DOHH2 (cell line): ENCODE data around the gene AVPR1B.

Experiments used
- H3F3A ChIP-seq: fragments of 200-600 bp; sonication (generic), shearing (Covaris generic); 2 replicates; pipeline ENCODE4 v1.6.0; 2016; ENCODE audit warnings: antibody characterized with exemption, mild to moderate bottlenecking; ENCODE audit not compliant: control insufficient read depth, insufficient read depth
- H3K27ac ChIP-seq: fragments of 200-600 bp; sonication (generic); 2 replicates; pipeline ENCODE4 v1.5.1; 2014; ENCODE audit warnings: low read depth, mild to moderate bottlenecking, low read length, moderate library complexity
- H3K27me3 ChIP-seq: fragments of 200-600 bp; sonication (generic); 2 replicates; pipeline ENCODE4 v1.6.1; 2014; ENCODE audit warnings: mild to moderate bottlenecking, low read length, mixed read lengths; ENCODE audit not compliant: control insufficient read depth
- H3K36me3 ChIP-seq: fragments of 200-600 bp; sonication (generic); 2 replicates; pipeline ENCODE4 v1.6.1; 2014; ENCODE audit warnings: mild to moderate bottlenecking, low read length, moderate library complexity, mixed read lengths; ENCODE audit not compliant: control insufficient read depth
- H3K4me1 ChIP-seq: fragments of 200-600 bp; sonication (generic); 2 replicates; pipeline ENCODE4 v1.6.1; 2014; ENCODE audit warnings: mild to moderate bottlenecking, low read length, mixed read lengths; ENCODE audit not compliant: control insufficient read depth
- H3K4me2 ChIP-seq: fragments of 200-600 bp; sonication (generic); 2 replicates; pipeline ENCODE4 v1.6.0; 2014; ENCODE audit warnings: mild to moderate bottlenecking, low read length, moderate library complexity
- H3K4me3 ChIP-seq: fragments of 200-600 bp; sonication (generic); 2 replicates; pipeline ENCODE4 v1.5.1; 2014; ENCODE audit warnings: mild to moderate bottlenecking, low read length, mixed read lengths
- H3K79me2 ChIP-seq: fragments of 200-600 bp; sonication (generic); 2 replicates; pipeline ENCODE4 v1.6.1; 2014; ENCODE audit warnings: mild to moderate bottlenecking, low read length, mixed read lengths; ENCODE audit not compliant: control insufficient read depth
- H3K9me2 ChIP-seq: fragments of 200-600 bp; sonication (generic); replicated peaks from 2 replicates; pipeline ENCODE4 v1.6.1; 2014; ENCODE audit warnings: mild to moderate bottlenecking, low read length, mixed read lengths; ENCODE audit not compliant: control insufficient read depth
- H3K9me3 ChIP-seq: fragments of 200-600 bp; sonication (generic); 2 replicates; pipeline ENCODE4 v1.6.1; 2014; ENCODE audit warnings: antibody characterized with exemption, low read length, mixed read lengths; ENCODE audit not compliant: control insufficient read depth, insufficient read depth
- H4K20me1 ChIP-seq: fragments of 200-600 bp; sonication (generic); 2 replicates; pipeline ENCODE4 v1.6.0; 2014; ENCODE audit warnings: low read depth, mild to moderate bottlenecking, antibody characterized with exemption, low read length, moderate library complexity; ENCODE audit not compliant: control insufficient read depth, insufficient read depth
- CTCF ChIP-seq: fragments of 200-600 bp; sonication (generic); IDR thresholded peaks from one replicate; pipeline ENCODE4 v1.5.1; 2014; ENCODE audit warnings: antibody characterized with exemption, mild to moderate bottlenecking, low read depth, low read length; ENCODE audit not compliant: poor library complexity, severe bottlenecking
- EZH2phosphoT487 ChIP-seq: fragments of 200-600 bp; sonication (generic); IDR thresholded peaks from 2 replicates; pipeline ENCODE4 v1.6.1; 2017; ENCODE audit warnings: borderline replicate concordance, mild to moderate bottlenecking, antibody characterized with exemption, low read length, moderate library complexity, mixed read lengths

AVPR1B gene

GRCh38 chr1:206080026-206080820 lies 37.0 kb downstream of the AVPR1B start:
- Histone ChIP-seq H3K4me2 (no peak overlapping the region), H3K27ac (no peak overlapping the region), H3K4me1 (no peaks in the 10 kb centered on the region), H3K36me3 (peaks cover 2% of the 10 kb centered on the region; the same call in 1 of the 2 replicates), H4K20me1 (peaks cover under 1% of the 10 kb centered on the region; the same call in 1 of the 2 replicates), H3K9me3 (no peaks in the 10 kb centered on the region), H3F3A (peaks cover 3% of the 10 kb centered on the region; the same call in 1 of the 2 replicates), H3K27me3 (no peaks in the 10 kb centered on the region), H3K79me2 (no peaks in the 10 kb centered on the region), H3K4me3 (no peak overlapping the region), H3K9me2 (no peaks in the 10 kb centered on the region)
- no peak for TF ChIP-seq CTCF
- no peak for TF ChIP-seq EZH2phosphoT487

- H3K27me3 ChIP-seq: no peaks in the 10 kb centered on the region
- H3F3A ChIP-seq: peaks cover 8% of the 10 kb centered on the region; the same call in 1 of the 2 replicates
- H4K20me1 ChIP-seq: peaks cover 4% of the 10 kb centered on the region; the same call in 1 of the 2 replicates
- no peaks in the 10 kb centered on the region; the same call in 1 of the 2 replicates for H3K79me2 ChIP-seq
- H3K36me3 ChIP-seq: peaks cover 9% of the 10 kb centered on the region
- no peaks in the 10 kb centered on the region for H3K9me3 ChIP-seq
- no peaks in the 10 kb centered on the region for H3K9me2 ChIP-seq
- no peak overlapping the region for H3K27ac ChIP-seq
- H3K4me1 ChIP-seq: no peaks in the 10 kb centered on the region
- no peak overlapping the region for H3K4me2 ChIP-seq
- TF ChIP-seq EZH2phosphoT487 (no peak), CTCF (no peak)
- H3K4me3 ChIP-seq: no peak overlapping the region
These were observed 38.1 kb downstream of the AVPR1B start for GRCh38 chr1:206079135-206079534.

- Histone ChIP-seq H3K36me3 (peaks cover 11% of the 10 kb centered on the region), H3K9me3 (no peaks in the 10 kb centered on the region), H3K27ac (no peak overlapping the region), H3F3A (0 out of 2 replicates have a peak, but pooled peaks cover 5% of the 10 kb centered on the region), H4K20me1 (peaks cover 4% of the 10 kb centered on the region; the same call in 1 of the 2 replicates), H3K4me1 (no peaks in the 10 kb centered on the region), H3K79me2 (no peaks in the 10 kb centered on the region; the same call in 1 of the 2 replicates), H3K9me2 (no peaks in the 10 kb centered on the region), H3K4me2 (no peak overlapping the region), H3K4me3 (no peak overlapping the region), H3K27me3 (no peaks in the 10 kb centered on the region)
- TF ChIP-seq CTCF (no peak), EZH2phosphoT487 (no peak)
These were observed 41.1 kb downstream of the AVPR1B start for GRCh38 chr1:206075786-206076755.
